ENCODE data around the gene MBLAC2. TPM values are rescaled to one million over a fixed set of nuclear protein-coding genes. Genes with fewer than 3 reads are reported as not detected.

The MBLAC2 gene
- total and polyA plus RNA-seq, 2 experiments from 2014 or later, result 4.3 to 8.1 TPM

DNA sequence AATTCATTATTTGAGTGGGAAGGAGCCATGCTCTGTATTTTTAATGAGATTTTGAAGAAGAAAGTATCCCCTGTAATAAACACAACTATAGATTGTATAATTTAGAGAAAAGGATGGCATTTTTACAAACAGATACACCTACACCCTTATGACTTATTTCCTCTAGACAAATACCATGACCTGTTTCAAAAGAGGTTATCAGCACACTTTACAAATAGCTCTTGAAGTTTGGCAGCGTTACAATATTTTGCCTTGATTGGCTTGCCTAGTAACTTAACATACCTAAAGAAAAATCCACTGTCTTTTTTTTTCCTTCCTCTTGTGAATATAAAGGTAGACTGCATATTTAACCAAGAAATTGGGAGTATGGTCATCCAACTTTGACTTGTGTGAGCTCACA lies 36.5 kb downstream of the MBLAC2 start:
- Histone ChIP-seq H3K4me3 (no peak overlapping the region), H3K4me2 (no peak overlapping the region), H3K27ac (ENCODE audit: low read depth) (no peak overlapping the region), H3K79me2 (replicated peaks; ENCODE audit: insufficient read depth) (no peaks in the 10 kb centered on the region), H3K36me3 (ENCODE audit: insufficient read depth) (no peaks in the 10 kb centered on the region), H3F3A (replicated peaks; ENCODE audit: low read depth) (no peaks in the 10 kb centered on the region), H3K4me1 (ENCODE audit: insufficient read depth) (0 out of 2 replicates have a peak, but pooled peaks cover 5% of the 10 kb centered on the region), H3K9me2 (ENCODE audit: insufficient read depth) (no peaks in the 10 kb centered on the region), H4K20me1 (replicated peaks; ENCODE audit: insufficient read depth) (no peaks in the 10 kb centered on the region), H3K27me3 (ENCODE audit: insufficient read depth) (no peaks in the 10 kb centered on the region), H2AFZ (no peak overlapping the region)
- Mint-ChIP-seq H3K36me3 (ENCODE audit: low read depth) (no peaks in the 10 kb centered on the region), H3K4me3 (no peak overlapping the region), H3K4me1 (peaks cover 9% of the 10 kb centered on the region), H3K27ac (no peak overlapping the region), H3K27me3 (ENCODE audit: insufficient read depth, low read depth, poor library complexity) (peaks cover 1% of the 10 kb centered on the region), H3K9me3 (no peaks in the 10 kb centered on the region)
- DNase-seq (ENCODE audit: low spot score), result no peak
- TF ChIP-seq EZH2 (IDR thresholded peaks at IDR 0.05; ENCODE audit: low read depth, unreplicated experiment) (no peak), NANOG (IDR thresholded peaks at IDR 0.05; ENCODE audit: borderline replicate concordance) (no peak), CREB1 (CRISPR knock-in tag; IDR thresholded peaks at IDR 0.05; ENCODE audit: low read depth) (no peak), JUNB (IDR thresholded peaks at IDR 0.05; ENCODE audit: unreplicated experiment) (no peak), EZH2phosphoT487 (IDR thresholded peaks at IDR 0.05; ENCODE audit: unreplicated experiment) (no peak), ZNF114 (CRISPR knock-in tag; IDR thresholded peaks at IDR 0.05) (no peak), POLR2AphosphoS5 (IDR thresholded peaks at IDR 0.05; ENCODE audit: low read depth) (no peak), ZNF331 (CRISPR knock-in tag; IDR thresholded peaks at IDR 0.05; ENCODE audit: low read depth) (no peak), STAT1 (IDR thresholded peaks at IDR 0.05; ENCODE audit: unreplicated experiment) (no peak)
- TF ChIP-seq, protein P1, sequence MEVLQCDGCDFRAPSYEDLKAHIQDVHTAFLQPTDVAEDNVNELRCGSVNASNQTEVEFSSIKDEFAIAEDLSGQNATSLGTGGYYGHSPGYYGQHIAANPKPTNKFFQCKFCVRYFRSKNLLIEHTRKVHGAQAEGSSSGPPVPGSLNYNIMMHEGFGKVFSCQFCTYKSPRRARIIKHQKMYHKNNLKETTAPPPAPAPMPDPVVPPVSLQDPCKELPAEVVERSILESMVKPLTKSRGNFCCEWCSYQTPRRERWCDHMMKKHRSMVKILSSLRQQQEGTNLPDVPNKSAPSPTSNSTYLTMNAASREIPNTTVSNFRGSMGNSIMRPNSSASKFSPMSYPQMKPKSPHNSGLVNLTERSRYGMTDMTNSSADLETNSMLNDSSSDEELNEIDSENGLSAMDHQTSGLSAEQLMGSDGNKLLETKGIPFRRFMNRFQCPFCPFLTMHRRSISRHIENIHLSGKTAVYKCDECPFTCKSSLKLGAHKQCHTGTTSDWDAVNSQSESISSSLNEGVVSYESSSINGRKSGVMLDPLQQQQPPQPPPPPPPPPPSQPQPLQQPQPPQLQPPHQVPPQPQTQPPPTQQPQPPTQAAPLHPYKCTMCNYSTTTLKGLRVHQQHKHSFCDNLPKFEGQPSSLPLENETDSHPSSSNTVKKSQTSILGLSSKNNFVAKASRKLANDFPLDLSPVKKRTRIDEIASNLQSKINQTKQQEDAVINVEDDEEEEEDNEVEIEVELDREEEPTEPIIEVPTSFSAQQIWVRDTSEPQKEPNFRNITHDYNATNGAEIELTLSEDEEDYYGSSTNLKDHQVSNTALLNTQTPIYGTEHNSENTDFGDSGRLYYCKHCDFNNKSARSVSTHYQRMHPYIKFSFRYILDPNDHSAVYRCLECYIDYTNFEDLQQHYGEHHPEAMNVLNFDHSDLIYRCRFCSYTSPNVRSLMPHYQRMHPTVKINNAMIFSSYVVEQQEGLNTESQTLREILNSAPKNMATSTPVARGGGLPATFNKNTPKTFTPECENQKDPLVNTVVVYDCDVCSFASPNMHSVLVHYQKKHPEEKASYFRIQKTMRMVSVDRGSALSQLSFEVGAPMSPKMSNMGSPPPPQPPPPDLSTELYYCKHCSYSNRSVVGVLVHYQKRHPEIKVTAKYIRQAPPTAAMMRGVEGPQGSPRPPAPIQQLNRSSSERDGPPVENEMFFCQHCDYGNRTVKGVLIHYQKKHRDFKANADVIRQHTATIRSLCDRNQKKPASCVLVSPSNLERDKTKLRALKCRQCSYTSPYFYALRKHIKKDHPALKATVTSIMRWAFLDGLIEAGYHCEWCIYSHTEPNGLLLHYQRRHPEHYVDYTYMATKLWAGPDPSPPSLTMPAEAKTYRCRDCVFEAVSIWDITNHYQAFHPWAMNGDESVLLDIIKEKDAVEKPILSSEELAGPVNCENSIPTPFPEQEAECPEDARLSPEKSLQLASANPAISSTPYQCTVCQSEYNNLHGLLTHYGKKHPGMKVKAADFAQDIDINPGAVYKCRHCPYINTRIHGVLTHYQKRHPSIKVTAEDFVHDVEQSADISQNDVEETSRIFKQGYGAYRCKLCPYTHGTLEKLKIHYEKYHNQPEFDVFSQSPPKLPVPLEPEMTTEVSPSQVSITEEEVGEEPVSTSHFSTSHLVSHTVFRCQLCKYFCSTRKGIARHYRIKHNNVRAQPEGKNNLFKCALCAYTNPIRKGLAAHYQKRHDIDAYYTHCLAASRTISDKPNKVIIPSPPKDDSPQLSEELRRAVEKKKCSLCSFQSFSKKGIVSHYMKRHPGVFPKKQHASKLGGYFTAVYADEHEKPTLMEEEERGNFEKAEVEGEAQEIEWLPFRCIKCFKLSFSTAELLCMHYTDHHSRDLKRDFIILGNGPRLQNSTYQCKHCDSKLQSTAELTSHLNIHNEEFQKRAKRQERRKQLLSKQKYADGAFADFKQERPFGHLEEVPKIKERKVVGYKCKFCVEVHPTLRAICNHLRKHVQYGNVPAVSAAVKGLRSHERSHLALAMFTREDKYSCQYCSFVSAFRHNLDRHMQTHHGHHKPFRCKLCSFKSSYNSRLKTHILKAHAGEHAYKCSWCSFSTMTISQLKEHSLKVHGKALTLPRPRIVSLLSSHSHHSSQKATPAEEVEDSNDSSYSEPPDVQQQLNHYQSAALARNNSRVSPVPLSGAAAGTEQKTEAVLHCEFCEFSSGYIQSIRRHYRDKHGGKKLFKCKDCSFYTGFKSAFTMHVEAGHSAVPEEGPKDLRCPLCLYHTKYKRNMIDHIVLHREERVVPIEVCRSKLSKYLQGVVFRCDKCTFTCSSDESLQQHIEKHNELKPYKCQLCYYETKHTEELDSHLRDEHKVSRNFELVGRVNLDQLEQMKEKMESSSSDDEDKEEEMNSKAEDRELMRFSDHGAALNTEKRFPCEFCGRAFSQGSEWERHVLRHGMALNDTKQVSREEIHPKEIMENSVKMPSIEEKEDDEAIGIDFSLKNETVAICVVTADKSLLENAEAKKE (CRISPR knock-in tag; IDR thresholded peaks at IDR 0.05), result no peak
- TF ChIP-seq, protein P2, sequence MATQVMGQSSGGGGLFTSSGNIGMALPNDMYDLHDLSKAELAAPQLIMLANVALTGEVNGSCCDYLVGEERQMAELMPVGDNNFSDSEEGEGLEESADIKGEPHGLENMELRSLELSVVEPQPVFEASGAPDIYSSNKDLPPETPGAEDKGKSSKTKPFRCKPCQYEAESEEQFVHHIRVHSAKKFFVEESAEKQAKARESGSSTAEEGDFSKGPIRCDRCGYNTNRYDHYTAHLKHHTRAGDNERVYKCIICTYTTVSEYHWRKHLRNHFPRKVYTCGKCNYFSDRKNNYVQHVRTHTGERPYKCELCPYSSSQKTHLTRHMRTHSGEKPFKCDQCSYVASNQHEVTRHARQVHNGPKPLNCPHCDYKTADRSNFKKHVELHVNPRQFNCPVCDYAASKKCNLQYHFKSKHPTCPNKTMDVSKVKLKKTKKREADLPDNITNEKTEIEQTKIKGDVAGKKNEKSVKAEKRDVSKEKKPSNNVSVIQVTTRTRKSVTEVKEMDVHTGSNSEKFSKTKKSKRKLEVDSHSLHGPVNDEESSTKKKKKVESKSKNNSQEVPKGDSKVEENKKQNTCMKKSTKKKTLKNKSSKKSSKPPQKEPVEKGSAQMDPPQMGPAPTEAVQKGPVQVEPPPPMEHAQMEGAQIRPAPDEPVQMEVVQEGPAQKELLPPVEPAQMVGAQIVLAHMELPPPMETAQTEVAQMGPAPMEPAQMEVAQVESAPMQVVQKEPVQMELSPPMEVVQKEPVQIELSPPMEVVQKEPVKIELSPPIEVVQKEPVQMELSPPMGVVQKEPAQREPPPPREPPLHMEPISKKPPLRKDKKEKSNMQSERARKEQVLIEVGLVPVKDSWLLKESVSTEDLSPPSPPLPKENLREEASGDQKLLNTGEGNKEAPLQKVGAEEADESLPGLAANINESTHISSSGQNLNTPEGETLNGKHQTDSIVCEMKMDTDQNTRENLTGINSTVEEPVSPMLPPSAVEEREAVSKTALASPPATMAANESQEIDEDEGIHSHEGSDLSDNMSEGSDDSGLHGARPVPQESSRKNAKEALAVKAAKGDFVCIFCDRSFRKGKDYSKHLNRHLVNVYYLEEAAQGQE (IDR thresholded peaks at IDR 0.05; ENCODE audit: unreplicated experiment), result no peak
- TF ChIP-seq, protein P3, sequence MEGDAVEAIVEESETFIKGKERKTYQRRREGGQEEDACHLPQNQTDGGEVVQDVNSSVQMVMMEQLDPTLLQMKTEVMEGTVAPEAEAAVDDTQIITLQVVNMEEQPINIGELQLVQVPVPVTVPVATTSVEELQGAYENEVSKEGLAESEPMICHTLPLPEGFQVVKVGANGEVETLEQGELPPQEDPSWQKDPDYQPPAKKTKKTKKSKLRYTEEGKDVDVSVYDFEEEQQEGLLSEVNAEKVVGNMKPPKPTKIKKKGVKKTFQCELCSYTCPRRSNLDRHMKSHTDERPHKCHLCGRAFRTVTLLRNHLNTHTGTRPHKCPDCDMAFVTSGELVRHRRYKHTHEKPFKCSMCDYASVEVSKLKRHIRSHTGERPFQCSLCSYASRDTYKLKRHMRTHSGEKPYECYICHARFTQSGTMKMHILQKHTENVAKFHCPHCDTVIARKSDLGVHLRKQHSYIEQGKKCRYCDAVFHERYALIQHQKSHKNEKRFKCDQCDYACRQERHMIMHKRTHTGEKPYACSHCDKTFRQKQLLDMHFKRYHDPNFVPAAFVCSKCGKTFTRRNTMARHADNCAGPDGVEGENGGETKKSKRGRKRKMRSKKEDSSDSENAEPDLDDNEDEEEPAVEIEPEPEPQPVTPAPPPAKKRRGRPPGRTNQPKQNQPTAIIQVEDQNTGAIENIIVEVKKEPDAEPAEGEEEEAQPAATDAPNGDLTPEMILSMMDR (conservative IDR thresholded peaks at IDR 0.05; ENCODE audit: low read depth in 2 of 2), result no peak
- TF ChIP-seq, protein P4, sequence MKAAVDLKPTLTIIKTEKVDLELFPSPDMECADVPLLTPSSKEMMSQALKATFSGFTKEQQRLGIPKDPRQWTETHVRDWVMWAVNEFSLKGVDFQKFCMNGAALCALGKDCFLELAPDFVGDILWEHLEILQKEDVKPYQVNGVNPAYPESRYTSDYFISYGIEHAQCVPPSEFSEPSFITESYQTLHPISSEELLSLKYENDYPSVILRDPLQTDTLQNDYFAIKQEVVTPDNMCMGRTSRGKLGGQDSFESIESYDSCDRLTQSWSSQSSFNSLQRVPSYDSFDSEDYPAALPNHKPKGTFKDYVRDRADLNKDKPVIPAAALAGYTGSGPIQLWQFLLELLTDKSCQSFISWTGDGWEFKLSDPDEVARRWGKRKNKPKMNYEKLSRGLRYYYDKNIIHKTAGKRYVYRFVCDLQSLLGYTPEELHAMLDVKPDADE (IDR thresholded peaks at IDR 0.05), result no peak
- ATAC-seq, result no peak

Measured in GM23338 (cell line).